Retinal pigment epithelial cell (primary cell): ENCODE results near the gene SLC10A7.

Source experiments
- DNase-seq: peaks from one replicate; pipeline ENCODE4 v3.0.0-alpha.2; 2010; ENCODE audit warnings: low read depth
- H3K4me3 ChIP-seq: 2 replicates; pipeline ENCODE4 v1.5.1; 2011; ENCODE audit warnings: mild to moderate bottlenecking, low read length, control low read depth, moderate library complexity
- TF ChIP-seq, protein P1 (sequence below): conservative IDR thresholded peaks from 2 replicates; pipeline ENCODE4 v1.5.1; 2011; ENCODE audit warnings: low read depth, low read length, control low read depth, inconsistent platforms

Gene SLC10A7

DNA sequence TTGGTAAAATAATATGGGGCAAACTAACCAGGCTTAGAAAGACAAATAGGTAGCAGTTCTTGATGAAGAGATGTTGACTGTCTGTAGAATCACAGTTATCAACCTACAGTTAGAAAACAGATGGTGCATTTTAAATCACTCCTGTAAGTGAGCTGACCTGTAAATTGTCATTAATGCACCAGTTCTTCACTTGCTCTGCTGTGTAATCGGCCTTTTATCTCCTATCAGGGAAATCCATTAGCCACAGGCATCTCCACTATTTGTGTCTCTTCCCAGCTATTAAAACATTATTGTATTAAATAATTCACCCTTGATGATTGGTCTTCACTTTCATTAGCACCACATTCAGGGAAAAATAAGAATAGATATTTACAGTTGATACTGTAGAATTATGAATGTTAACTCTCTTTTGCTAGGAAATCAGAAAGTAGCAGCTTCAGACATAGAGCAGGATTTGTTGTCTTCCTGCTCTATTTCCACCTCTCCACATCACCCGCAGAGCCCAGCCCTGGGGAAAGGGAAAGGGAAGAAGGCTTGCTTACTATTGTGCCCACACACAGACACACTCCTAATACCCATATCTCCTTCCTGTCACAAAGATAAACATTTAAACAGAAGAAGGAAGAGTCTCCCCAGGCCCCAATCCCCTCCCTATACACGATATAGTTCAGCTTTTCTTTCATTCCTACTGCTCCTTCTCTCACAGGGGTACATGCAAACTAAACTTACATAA, 210.3 kb downstream of the SLC10A7 start:
- TF ChIP-seq, protein P1, sequence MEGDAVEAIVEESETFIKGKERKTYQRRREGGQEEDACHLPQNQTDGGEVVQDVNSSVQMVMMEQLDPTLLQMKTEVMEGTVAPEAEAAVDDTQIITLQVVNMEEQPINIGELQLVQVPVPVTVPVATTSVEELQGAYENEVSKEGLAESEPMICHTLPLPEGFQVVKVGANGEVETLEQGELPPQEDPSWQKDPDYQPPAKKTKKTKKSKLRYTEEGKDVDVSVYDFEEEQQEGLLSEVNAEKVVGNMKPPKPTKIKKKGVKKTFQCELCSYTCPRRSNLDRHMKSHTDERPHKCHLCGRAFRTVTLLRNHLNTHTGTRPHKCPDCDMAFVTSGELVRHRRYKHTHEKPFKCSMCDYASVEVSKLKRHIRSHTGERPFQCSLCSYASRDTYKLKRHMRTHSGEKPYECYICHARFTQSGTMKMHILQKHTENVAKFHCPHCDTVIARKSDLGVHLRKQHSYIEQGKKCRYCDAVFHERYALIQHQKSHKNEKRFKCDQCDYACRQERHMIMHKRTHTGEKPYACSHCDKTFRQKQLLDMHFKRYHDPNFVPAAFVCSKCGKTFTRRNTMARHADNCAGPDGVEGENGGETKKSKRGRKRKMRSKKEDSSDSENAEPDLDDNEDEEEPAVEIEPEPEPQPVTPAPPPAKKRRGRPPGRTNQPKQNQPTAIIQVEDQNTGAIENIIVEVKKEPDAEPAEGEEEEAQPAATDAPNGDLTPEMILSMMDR, result no peak
- no peak overlapping the region for H3K4me3 ChIP-seq
- no peak for DNase-seq

DNA sequence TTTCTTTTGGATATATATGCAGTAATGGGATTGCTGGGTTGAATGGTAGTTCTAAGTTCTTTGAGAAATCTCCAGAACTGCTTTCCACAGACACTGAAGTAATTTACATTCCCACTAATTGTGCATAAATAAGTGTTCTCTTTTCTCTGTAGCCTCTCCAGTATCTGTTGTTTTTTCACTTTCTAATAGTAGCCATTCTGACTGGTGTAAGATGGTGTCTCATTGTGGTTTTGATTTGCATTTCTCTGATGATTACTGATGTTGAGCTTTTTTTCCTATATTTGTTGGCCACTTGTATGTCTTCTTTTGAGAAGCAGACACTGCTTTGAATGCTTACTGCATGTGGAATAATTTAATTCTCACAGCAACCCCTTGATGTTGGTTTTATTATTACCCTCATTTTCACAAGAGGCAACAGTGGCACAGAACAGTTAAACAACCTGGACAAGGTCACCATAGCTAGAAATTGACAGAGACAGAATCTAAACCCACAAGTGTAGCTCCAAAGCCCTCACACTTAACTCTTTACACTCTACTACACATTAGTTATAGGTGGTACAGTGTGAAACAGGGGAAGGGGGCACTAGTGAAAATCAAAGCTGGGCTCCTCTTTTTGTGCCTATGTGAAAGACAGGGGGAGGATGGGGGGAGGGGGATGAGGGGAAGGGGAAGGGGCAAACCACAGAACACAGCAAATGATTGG, 211.3 kb downstream of the SLC10A7 start:
- no peak overlapping the region for H3K4me3 ChIP-seq
- no peak for DNase-seq

DNA sequence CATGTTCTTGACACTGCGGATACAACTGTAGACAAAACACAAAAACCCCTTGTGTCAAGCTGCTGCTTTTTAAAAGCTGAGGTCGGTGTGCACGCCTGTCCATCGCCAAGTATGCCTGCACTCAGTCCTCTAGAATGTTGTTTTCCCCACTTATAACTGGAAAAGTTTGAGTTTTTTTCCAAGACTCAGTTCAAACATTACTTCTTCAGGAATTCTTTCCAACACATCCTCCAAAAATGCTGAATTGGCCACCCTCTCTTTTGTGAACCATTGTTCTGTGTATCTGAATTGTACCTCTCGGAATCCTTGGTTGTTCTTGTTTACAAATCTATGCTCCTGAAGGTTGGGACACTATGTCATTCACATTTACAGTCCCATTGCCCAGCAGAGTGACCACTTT, 212.8 kb downstream of the SLC10A7 start:
- TF ChIP-seq, protein P1, result no peak
- DNase-seq, result no peak
- H3K4me3 ChIP-seq, result no peak overlapping the region

More for the DNA sequence above, 211.3 kb downstream of the SLC10A7 start:
- TF ChIP-seq, protein P1, result no peak

DNA sequence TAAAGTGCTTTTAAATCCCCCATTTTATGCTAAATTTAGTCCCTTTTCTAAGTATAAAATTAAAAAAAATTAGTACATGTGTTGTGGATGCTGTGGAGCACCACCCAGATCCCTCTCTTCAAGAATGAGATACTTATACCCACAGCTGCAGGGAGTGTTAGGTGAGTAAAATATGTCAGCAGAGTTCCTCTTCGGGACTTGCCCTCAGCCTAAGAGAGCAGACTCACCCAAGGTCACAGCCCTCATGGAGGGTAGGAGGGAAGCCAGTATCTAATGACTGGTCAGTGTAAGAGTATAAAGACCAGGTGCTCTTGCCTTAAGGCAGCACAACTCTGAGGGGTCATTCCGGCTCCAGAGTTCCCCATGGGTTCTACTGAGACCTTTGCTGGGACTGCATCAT, 218.9 kb downstream of the SLC10A7 start:
- no peak overlapping the region for H3K4me3 ChIP-seq
- TF ChIP-seq, protein P1, result no peak
- DNase-seq, result no peak

DNA sequence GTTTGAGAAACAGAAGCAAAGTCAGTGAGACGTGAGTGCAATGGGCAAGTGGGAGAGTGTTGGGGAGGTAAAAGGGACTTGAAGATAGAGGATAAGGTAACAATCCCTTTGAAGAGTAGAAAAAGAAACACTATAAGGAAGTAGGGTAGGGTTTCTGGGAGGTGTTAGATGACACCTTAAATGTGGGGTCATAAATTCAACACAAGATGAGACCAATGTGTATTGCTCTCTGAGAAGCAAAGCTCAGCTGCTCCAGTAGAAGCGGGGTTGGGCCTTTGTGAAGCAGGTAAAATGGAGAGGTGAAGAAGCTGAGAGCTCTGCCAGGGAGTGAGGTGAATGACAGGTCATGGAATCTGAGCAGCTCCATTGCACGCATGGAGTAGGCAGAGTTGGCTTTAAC, 222.1 kb downstream of the SLC10A7 start:
- no peak overlapping the region for H3K4me3 ChIP-seq

DNA sequence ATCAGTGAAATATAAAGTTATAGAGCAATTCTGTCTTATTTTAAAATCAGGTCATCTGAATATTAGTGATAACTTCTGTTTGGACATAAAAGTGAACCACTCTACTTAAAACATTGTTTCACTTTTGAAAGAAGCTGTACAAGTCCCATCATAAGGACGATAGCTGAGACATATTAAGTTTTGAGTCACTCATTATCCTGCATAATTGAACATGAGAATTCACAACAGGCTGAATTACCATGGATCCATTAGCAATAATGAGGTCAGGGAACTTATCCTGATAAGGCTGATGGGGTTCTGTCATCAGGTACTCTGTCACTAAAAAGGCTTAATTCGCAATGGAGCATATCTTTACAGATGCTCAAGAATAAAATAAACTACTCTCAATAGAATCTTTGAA, 227.0 kb downstream of the SLC10A7 start:
- H3K4me3 ChIP-seq, result no peak overlapping the region
- no peak for DNase-seq
- TF ChIP-seq, protein P1, result no peak

More for the DNA sequence above, 222.1 kb downstream of the SLC10A7 start:
- no peak for DNase-seq
- TF ChIP-seq, protein P1, result no peak

DNA sequence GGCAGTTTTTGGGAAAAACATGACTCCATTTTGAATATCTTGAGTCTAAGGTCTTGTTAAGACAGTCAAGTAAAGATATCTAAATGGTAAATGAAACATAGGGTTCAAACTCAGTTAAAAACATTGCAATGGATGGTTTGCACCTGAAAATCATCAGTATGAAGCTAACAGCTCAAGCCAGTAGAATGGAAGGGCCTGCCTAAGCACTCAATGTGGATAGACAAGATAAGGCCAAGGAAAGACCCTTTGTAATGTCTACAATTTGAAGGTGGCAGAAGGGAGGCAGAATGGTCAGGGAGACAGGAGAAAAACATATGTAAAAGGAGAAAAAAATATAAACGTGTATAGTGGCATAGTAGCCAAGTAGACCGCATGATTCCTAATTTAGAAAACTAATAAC, 229.2 kb downstream of the SLC10A7 start:
- TF ChIP-seq, protein P1, result no peak
- DNase-seq, result no peak
- H3K4me3 ChIP-seq, result no peak overlapping the region
